ENCODE results near the gene LMCD1. TPM values are rescaled to one million over a fixed set of nuclear protein-coding genes. Genes with fewer than 3 reads are reported as not detected.

Gene LMCD1
- total and polyA plus RNA-seq, 2 of the 8 experiments (the other 6 are each of a cell fraction or from before 2014, with no cell fraction given): 12.3 to 26.5 TPM

DNA sequence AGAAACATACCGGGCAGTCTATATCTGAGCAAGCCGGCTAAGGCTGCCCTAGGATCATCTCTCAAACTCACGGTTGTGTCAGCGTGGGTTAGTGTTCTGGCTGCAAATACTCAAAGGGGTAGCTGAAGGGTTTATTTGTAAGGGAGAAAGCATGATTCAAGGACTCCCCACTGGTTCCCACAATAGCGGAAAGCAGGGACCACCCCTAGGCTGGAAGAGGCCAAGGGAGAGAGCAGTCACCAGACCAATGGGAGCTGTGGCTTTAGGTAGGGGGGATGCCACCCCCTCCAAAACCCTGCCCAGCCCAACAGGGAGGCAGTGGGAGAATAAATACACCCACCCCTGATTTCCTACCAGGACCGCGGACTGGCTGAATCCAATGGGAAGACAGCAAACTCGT is 7.3 kb upstream of the LMCD1 start:
- Histone ChIP-seq H3K18ac (ENCODE audit: extremely low read depth, low read length) (peak overlapping the region; percentile 39), H3K56ac (replicated peaks; ENCODE audit: insufficient read length, low read depth, low read length) (no peak overlapping the region), H2BK15ac (ENCODE audit: low read length) (peak overlapping the region; percentile 12; the same call in 1 of the 2 replicates), H3K4me2 (ENCODE audit: insufficient read depth in 1 of 2, low read depth in 2 of 2, low read length in 2 of 2) (0 out of 4 replicates have a peak overlapping the region, but pooled peaks of 1 of the 2 experiments have one; percentile 40), H3K9me3 (ENCODE audit: insufficient read depth in 2 of 2, low read depth in 1 of 2, low read length in 1 of 2) (no peaks in the 10 kb centered on the region), H3K4me1 (replicated peaks in 1 of 4; ENCODE audit: control insufficient read depth in 3 of 4, insufficient read depth in 4 of 4, low read length in 3 of 4) (peaks cover 0 to 19% (median 13%) of the 10 kb centered on the region in 4 experiments; a peak in 5 of 7 replicates), H4K8ac (ENCODE audit: extremely low read depth, insufficient read depth, low read length) (no peak overlapping the region), H2BK120ac (replicated peaks; ENCODE audit: low read depth, low read length) (peak overlapping the region; percentile 47), H3K27me3 (replicated peaks in 1 of 4; ENCODE audit: control insufficient read depth in 3 of 4, extremely low read depth in 1 of 4, insufficient read depth in 3 of 4, low read length in 3 of 4) (no peaks in the 10 kb centered on the region), H4K5ac (ENCODE audit: insufficient read length, low read depth, low read length) (no peak overlapping the region), H2BK5ac (ENCODE audit: low read depth, low read length) (peak overlapping the region; percentile 26; the same call in 1 of the 2 replicates), H3K14ac (ENCODE audit: insufficient read length) (no peak overlapping the region), H3K23ac (ENCODE audit: insufficient read length) (no peak overlapping the region), H3K4ac (replicated peaks; ENCODE audit: insufficient read length, low read depth, low read length) (no peak overlapping the region), H3K27ac (ENCODE audit: low read depth, low read length) (no peak overlapping the region), H3K79me2 (ENCODE audit: control insufficient read depth in 1 of 2, insufficient read depth in 2 of 2, low read length in 2 of 2) (no peaks in the 10 kb centered on the region), H4K20me1 (replicated peaks in 1 of 2; ENCODE audit: control insufficient read depth in 1 of 2, insufficient read depth in 2 of 2, low read length in 2 of 2) (no peaks in the 10 kb centered on the region), H2BK20ac (ENCODE audit: low read length) (peak overlapping the region; percentile 76; the same call in 1 of the 2 replicates), H4K91ac (replicated peaks; ENCODE audit: insufficient read length, low read length) (peak overlapping the region; percentile 51), H2BK12ac (ENCODE audit: low read depth, low read length) (peak overlapping the region; percentile 64; the same call in 1 of the 2 replicates), H3K9ac (replicated peaks in 1 of 4; ENCODE audit: extremely low read depth in 1 of 4, low read depth in 3 of 4, low read length in 3 of 4) (no peak overlapping the region), H3K4me3 (ENCODE audit: extremely low read depth in 1 of 4, insufficient read depth in 2 of 4, low read depth in 3 of 4, low read length in 4 of 4) (peak overlapping the region in 1 of 4 experiments; percentile 1; a peak in 1 of 8 replicates), H3K36me3 (ENCODE audit: control insufficient read depth in 2 of 4, insufficient read depth in 4 of 4, low read length in 3 of 4) (no peaks in the 10 kb centered on the region), H2AFZ (ENCODE audit: low read length) (no peak overlapping the region), H2AK5ac (ENCODE audit: low read depth, low read length) (no peak overlapping the region), H3K79me1 (ENCODE audit: low read depth, low read length) (no peaks in the 10 kb centered on the region), H3K23me2 (ENCODE audit: low read depth, low read length) (no peaks in the 10 kb centered on the region)
- ChIA-PET POLR2A (ENCODE audit: partially characterized antibody) (no interaction called here), CTCF (ENCODE audit: partially characterized antibody) (interaction anchor here (1.0 to 1.5 kb wide), 3 partner anchors 51 to 128 kb away, joined by 3 to 5 read pairs (median 4); no protein-coding TSS in a partner anchor)
- FAIRE-seq (no peak), DNase-seq (ENCODE audit: low read depth in 1 of 2, low spot score in 2 of 2) (no peak)
- WGBS, 2 experiments (ENCODE audit: extremely low coverage in 1 of 2, insufficient coverage in 1 of 2, insufficient read length in 1 of 2, insufficient replicate concordance in 2 of 2, low coverage in 1 of 2, low lambda C conversion rate in 2 of 2, missing lambda C conversion rate in 1 of 2): 68% methylated on average over 8 of the region's 8 CpGs; no CpG with 5 or more reads in 1 of the 2 experiments
- TF ChIP-seq SIN3A (conservative IDR thresholded peaks at IDR 0.05 in 1 of 2, IDR thresholded peaks at IDR 0.05 in 1 of 2; ENCODE audit: low read depth in 1 of 2, low read length in 2 of 2) (no peak), CEBPB (IDR thresholded peaks at IDR 0.05; ENCODE audit: low read depth, low read length) (no peak), KDM5A (IDR thresholded peaks at IDR 0.05; ENCODE audit: low read length) (no peak), RNF2 (IDR thresholded peaks at IDR 0.05; ENCODE audit: borderline replicate concordance, low read depth, low read length, missing control alignments, poor library complexity, severe bottlenecking) (no peak), SP2 (IDR thresholded peaks at IDR 0.05; ENCODE audit: low read length) (no peak), KDM1A (IDR thresholded peaks at IDR 0.05; ENCODE audit: borderline replicate concordance, low read length) (no peak)

Data from H1 (cell line).